ENCODE data around the gene LIM2.
A peak's percentile ranks its signal among the peaks of the same experiment; 100 is the strongest.

LIM2 gene

GRCh38 chr19:51339687-51340656 lies 47.8 kb downstream of the LIM2 start:
- DNase-seq (ENCODE audit: low read depth, low spot score), result peak; percentile 98

GRCh38 chr19:51339313-51339686 lies 48.5 kb downstream of the LIM2 start:
- DNase-seq (ENCODE audit: low read depth, low spot score), result no peak

GRCh38 chr19:51338563-51339312 lies 49.0 kb downstream of the LIM2 start:
- DNase-seq (ENCODE audit: low read depth, low spot score), result peak; percentile 90

- no peak for DNase-seq (ENCODE audit: low read depth, low spot score)
These were observed 49.8 kb downstream of the LIM2 start for GRCh38 chr19:51337861-51338562.

- no peak for DNase-seq (ENCODE audit: low read depth, low spot score)
These were observed 50.5 kb downstream of the LIM2 start for GRCh38 chr19:51337141-51337860.

- no peak for DNase-seq (ENCODE audit: low read depth, low spot score)
These were observed 53.8 kb downstream of the LIM2 start for GRCh38 chr19:51333836-51334460.

- no peak for DNase-seq (ENCODE audit: low read depth, low spot score)
These were observed 56.1 kb downstream of the LIM2 start for GRCh38 chr19:51331716-51332115.

GRCh38 chr19:51331193-51331592 lies 56.6 kb downstream of the LIM2 start:
- DNase-seq (ENCODE audit: low read depth, low spot score), result no peak

GRCh38 chr19:51330366-51330765 lies 57.4 kb downstream of the LIM2 start:
- DNase-seq (ENCODE audit: low read depth, low spot score), result no peak

Measured in astrocyte of the hippocampus (primary cell).